SU-DHL-6 (cell line): ENCODE measurements around the gene ANKRD17.

Experiments used
- CTCF ChIP-seq: fragments of 200-600 bp; sonication (generic); IDR thresholded peaks from one replicate; pipeline ENCODE4 v1.5.1; 2017; ENCODE audit warnings: antibody characterized with exemption, mild to moderate bottlenecking, low read length, moderate library complexity; ENCODE audit not compliant: insufficient read depth, poor library complexity, severe bottlenecking
- EZH2phosphoT487 ChIP-seq: fragments of 200-600 bp; sonication (generic), shearing (Covaris generic); conservative IDR thresholded peaks from 2 replicates; pipeline ENCODE4 v1.6.1; 2018; ENCODE audit warnings: mild to moderate bottlenecking, antibody characterized with exemption, low read length, moderate library complexity, mixed read lengths

GRCh38 chr4:73092868-73093267 lies 165.7 kb downstream of the ANKRD17 start:
- TF ChIP-seq CTCF (no peak), EZH2phosphoT487 (no peak)
